COLO668 (cell line): Measurements from ENCODE around the gene ATP4A.

Experiments
- DNase-seq: peaks from one replicate; lab custom pipeline; 2025; ENCODE audit not compliant: unreplicated experiment; lab: John Stamatoyannopoulos, UW

The ATP4A gene

DNA sequence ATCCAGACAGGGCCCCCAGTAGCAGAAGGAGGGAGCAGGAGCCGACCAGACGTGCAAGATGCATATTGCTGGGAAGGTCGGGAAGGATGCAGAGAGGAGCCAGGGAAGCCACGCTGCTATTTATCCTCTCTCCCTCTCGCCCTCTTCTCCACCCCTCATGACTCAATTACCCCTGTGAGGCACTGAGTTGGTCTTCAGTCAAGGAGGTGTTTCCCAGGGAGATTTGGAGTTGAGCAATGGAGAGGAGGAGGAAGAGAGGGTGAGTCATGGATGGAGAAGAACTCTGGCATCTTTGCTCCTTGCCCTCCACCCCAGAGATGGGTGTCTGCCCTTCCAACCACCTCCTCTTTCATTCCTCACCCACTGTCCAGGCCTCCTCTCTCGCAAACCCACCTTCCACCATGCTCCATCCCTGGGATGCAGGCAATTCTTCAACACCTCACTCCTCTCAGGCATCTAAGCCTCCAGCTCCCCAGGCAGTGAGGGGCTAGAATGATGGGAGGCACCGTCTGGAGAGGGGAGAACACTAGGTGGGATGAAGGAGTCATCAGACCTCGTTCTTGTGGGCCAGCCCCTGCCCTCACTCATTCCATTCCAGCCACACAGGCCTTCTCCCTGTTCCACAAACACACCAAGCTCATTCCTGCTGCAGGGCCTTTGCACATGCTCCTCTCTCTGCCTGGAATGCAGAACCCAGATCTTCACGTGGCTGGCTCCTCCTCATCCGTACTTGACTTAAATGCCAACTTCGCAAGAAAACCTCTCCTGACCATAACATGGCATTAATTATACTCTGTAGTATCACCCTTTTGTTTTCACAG is 35.0 kb downstream of the ATP4A start, which contains the start of gene SBSN:
SBSN (minus strand) TSS at position 94 of the 821 bp plus-strand sequence; CDS start at position 64, 30 bp downstream.
- no peak for DNase-seq

DNA sequence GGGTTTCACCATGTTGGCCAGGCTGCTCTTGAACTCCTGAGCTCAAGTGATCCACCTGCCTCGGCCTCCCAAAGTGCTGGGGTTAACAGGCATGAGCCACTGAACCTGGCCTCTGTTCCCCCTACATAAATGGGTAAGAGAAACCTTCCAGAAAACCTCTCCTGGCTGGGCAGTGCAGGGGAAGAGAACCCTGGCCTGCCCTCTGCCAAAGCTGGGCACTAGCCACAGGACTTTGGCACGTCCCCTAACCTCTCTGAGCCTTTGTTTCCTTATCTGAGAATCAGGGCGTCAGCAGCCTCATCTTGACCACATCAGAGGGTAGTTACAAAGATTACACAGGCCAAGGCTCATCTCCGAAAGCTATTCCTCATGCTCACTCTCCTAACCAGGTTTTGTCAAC is 37.6 kb downstream of the ATP4A start:
- DNase-seq = no peak

DNA sequence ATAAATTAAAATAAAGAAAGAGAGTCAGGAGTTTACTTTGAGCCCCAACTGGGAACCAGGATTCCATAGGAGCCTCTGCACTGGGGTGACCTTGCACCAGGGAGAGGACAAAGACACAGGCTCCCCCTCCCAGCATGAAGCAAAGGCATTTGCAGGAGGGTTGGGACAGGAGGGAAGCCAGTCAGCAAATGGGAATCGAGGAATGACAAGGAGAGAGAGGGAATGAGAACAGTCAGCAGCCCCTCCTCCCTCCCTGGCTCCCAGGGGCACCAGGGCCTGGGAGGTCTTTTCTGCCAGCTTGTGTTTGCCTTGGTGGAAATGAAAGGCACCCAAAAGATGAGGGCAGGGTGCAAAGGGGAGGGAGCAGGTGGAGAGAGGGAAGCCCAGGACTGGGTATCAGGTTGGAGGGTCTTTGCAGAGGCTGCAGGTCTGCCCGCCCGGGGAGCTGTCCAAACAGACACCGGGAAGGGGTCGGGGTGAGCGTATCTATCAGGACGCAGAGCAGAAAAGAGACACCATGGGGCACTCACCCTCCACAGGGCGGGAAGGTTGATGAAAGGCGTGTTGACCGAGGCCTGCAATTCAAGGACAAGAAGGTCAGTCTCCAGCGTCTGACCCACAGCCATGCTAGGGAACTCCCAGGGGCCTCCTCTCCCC is 39.1 kb downstream of the ATP4A start:
- DNase-seq = no peak

DNA sequence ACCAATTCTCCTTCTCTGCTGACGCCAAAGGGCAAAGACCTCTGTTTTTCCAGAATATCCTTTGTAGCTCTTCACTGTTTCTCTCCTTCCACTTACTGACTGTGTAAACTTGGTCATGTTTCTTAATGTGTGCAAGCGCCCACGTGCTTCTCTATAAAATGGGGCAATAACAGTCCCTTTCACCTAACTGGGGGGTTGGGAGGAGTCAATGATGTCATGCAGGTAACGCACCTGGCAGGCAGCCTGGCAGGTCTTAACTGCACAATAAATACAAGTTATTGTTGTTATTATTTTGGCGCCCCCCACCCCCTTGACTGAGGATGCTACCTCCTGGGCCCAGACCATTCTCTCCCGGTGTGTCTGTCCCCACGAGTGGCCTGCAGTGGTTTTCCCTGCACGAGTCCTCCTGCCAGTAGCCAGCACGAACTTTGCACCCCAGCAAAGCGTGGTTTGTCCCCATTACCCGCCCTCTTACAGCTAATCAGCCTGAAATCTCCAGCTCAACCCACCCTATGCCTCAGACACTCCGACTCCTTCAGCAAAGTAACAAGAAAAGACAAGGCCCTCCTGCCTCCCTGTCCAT is 40.6 kb downstream of the ATP4A start:
- no peak for DNase-seq

DNA sequence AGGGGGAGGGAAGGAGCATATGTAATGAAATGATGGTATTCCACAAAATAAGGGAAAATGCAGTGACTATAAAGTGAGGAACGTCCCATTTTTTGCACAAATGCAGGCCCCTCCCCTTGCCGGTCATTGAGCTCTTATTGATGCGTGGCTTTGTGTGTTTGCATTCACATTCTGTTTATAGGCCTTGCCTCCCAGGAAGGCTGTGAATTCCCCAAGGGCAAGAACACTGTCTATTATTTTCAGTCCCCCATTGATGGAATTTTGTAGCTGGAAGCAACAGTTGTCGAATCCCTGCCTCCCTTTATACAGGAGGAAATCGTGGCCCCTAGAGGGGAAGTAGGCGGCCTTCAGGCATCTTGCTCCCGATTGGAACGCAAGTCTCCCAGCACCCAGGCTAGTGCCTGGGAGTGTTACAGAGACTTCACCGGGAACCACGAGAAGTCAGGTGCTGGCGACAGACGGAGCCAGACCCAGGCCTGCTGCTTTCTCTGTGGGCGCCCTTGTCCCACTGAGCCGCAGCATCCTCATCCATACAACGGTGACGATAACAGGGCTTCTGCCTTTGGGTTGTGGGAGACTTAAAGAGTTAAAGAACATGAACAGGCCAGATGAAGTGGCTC is 42.2 kb downstream of the ATP4A start:
- peak; percentile 10 for DNase-seq

DNA sequence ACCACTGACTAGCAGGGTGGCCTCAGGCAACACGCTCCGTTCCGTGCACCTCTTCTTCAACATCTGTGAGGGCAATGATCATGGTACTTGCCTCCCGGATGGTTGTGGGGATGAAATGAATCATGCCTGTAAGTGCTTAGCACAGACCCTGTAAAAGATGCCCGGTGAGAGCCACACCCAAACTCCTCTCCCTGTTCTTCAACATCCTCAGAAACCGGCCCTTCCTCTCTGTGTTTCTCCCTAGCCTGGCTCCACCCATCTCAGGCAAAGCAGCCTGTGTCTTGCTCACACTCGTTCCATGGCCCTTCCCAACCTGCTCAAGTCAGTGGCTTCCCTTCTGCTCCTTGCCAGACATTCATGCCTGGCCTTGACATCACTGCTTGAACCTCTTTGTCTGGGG is 44.2 kb downstream of the ATP4A start:
- DNase-seq = no peak

DNA sequence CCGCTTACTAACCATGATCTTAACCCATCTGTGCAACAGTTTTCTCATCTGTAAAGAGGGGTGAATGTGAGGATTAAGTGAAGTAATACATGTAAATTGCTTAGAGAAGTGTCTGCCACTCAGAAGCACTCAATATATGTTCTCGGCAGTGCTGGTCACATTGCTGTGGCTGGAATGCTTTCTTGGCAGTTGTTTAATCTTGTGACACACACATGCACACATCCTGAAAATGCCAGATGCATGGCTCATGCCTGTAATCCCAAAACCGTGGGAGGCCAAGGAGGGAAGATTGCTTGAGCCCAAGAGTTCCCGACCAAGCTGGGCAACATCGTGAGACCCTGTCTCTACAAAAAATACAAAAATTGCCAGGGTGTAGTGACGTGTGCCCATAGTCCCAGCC is 45.1 kb downstream of the ATP4A start:
- no peak for DNase-seq

DNA sequence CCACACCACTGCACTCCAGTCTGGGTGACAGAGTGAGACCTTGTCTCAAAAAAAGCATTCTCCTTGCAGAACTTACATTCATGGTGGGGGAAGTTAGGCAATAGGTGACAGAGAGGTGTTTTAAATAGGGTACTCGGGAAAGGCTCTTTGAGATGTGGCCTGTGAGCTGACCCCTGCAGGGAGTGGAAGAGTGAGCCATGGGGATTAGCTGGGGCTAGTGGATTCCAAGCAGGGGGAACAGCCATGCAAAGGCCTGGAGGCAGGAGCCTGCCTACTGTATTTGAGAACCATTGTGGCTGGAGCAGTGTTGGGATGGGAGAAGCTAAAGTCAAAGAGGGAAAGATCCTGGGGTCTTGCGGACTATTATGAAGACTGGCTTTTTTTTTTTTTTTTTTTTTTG is 46.1 kb downstream of the ATP4A start:
- no peak for DNase-seq

DNA sequence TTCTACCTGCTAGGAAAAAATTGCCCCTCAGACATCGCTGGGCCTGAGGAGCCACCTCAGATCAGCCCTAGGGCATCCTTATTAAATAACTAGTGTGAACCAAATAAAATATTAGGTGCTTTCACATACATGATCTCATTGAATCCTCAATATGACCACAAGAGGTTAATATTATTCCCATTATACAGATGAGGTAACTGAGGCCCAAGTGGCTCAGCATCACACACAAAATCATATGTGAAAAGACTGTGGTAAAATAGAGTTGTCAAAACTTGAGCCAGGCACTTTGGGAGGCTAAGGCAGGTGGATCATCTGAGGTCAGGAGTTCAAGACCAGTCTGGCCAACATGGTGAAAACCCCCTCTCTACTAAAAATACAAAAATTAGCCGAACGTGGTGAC is 47.1 kb downstream of the ATP4A start:
- DNase-seq = no peak

DNA sequence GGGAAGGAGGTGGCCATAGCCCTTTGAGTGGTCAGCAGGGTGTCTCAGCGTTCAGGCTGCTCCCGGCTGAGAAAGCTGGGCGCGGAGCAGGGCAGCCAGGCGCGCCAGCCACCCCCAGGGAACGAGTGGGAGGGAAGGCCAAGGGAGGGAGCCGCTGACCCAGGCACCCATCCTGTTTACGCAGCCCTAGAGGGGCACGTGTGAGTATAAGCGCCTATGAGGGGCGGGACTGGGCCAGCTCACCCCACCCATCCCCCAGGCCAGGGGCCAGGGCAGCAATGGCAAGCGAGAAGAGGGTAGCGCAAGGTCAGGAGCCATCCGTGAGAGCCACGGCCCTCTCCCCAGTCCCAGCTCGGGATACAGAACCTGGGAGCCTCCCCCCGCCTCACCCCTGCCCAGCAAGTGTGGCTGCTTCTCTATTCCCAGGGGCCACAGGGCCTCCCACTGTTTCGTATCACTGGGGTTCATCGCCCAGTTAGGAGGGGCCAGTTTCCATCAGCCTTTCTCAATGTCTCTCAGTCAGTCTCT is 49.1 kb downstream of the ATP4A start:
- peak; percentile 23 for DNase-seq

DNA sequence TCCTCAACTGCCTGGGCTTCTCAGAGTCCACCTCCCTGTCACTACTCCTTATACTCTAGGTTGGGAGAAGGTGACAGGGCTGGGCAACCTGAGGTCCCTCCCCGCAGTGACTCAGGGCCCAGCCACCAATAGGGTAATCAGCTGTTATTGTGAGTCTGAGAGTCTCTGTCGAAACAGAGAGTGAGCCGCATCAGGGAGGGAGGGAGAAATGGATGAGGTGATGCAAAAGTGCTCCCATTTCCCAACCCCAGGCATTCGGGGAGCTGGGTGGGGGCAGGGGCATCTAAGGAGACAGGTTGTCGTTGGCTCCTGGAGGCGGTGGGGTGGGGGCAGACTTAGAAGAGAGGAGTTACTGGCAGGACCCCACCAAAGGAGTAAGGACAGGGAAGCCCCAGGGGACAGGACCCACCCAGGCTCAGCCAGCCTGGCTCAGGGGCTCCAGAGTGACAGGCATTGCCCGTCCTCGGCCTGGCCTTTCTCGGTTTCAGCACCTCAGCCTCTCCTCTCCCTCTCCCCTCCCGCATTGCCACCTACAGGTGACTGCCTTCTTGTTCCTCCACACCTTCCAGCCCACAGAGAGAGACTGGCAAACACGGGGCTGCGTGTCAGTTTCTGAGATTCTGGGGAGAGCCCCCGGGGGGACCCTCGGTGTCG is 49.7 kb downstream of the ATP4A start, which contains the start of gene DMKN:
DMKN (minus strand) TSS at position 22 of the 654 bp plus-strand sequence. CDS start 174 bp downstream, outside the sequence.
- peak; percentile 23 for DNase-seq

DNA sequence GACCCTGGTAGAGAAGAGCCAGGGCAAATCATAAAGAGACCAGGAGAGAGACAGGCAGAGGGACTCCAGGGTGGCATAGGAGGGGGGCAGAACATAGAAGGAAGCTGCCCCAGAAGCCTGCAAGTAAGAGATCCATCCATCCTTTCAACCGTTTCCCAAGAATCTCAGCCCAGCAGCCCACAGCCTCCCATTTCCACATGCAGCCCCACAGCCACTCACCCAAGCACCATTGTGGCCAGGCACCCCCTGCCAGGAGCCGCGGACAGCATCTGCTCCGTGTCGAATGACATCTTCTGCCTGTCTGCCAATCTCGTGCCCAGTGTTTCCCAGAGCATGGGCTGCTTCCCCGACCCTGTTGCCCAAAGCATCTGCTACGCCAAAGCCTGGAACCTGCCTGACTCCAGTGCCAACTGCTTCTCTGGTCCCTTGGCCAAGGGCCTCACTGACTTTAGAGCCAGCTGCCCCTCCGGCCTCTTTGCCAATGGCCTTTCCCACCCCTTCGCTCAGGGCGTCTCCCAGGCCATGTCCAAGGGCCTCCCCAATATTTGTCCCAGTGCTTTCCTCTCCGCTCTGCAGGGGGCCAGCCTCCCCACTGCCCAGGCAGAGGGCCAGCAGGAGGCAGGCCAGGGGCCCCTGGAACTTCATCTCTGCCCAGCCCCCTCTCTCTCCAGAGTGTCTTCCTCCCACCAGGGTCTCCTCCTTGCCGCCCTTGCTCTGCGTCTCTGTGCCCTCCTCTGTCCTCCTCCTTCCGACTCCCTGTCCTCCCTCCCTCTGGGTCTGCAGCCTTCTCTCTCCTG is 50.4 kb downstream of the ATP4A start:
- no peak for DNase-seq

DNA sequence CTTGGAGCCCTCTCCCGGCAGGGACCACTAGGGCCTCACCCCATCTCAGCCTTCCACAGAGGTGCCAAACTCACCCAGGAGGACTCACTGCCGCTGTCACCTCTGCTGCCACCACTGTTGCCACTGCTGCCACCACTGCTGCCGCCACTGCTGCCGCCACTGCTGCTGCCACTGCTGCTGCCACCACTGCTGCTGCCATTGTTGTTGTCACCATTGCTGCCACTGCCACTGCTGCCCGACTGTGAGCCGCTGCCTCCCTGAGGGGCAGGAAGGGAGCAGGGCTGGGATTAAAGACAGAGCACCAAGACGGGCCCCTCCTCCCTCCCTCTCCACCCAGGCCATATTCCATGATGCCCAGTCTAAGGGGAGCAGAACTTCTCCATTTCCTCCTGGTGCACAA is 52.1 kb downstream of the ATP4A start:
- DNase-seq = no peak

DNA sequence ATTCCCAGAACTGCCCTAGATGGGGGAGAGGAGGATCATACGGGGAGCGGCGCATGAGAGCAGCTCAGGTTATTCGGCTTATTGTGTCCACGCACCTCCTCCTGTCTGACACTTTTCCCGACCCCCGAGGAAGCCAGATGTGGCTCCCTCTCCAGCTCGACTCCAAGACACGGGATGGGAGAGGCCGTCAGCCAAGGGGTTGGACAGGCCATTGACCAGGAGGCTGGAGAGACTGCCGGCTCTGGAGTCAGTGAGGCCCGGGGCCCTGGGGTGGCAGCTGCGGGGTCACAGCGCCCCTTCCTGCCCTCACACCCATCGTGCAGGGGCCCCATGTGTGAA is 52.9 kb downstream of the ATP4A start:
- DNase-seq = no peak

DNA sequence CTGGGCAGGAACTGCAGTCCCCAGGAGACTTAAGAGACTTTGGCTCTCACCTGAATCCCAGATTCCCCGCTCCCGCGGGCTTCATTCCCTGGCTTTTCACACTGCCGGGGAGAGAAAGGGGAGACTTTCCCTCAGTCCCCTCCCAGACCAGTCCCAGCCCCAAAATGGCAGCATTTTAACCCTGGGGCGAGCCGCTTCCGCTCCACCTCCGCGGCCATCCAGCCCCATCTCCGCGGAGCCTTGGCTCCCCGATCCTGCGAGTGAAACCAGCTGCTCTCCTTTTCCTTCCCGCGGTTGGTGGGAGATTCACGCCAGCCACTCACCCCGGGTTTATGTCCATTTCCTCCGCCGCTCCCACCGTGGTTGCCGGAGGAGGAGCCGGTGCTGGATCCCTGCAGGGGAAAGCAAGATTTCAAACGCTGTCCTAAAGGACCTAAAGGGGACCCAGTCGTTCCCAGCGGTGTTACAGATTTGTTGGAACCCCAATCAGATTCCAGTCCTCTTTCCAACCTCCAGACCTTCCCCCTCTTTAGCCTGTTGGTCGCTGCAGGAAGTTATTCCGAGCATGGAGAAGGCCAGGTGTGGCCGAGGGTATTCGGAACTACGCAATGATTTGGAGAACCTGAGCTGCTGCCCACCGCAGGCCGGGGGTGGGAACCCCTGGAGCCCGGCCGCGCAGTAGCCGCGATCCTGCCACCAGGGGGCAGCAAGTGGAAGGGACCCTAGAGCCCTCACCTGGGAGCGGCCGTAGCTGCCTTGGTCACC is 53.4 kb downstream of the ATP4A start:
- peak; percentile 89 for DNase-seq

DNA sequence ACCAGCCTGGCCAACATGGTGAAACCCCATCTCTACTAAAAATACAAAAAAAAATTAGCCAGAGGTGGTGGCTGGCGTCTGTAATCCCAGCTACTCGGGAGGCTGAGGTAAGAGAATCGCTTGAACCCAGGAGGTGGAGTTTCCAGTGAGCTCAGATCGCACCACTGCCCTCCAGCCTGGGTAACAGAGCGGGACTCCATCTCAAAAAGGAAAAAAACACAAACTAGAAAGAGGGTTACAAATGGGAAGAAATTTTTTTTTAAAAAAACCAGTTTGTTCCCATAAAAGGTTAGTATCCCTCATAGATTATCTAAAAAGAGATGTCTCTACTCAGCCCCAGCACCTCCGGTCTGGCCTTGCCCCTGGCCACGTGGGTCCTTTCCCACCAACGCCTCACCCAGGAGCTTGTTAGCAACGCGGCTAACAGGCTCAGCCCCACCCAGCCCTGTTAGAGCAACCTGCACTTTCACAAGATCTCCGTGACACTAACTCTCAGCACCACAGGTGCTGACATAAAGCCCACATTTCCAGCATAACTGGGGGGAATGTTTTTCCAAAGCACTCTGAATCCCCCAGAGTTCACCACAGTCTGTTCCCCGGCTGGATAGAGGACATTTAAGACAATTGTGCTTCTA is 54.3 kb downstream of the ATP4A start:
- peak; percentile 68 for DNase-seq

DNA sequence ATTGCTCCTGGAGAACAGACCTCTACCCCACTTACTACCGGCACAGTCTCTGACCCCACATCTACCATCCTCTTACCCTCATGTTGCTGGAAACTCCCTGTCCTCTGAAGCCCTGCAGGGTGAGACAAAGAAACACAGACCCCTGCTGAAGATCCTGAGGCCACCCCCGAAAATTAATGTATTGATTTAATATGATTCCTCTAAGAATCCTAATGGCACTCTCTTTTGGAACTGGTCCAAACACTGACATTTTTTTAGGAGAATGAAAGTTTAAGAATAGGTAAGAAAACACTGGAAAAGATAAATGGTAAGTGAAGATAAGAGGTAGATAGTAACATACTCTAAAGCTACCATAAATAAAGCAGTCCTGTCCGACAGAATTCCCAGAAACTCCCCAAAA is 55.3 kb downstream of the ATP4A start:
- DNase-seq = no peak

DNA sequence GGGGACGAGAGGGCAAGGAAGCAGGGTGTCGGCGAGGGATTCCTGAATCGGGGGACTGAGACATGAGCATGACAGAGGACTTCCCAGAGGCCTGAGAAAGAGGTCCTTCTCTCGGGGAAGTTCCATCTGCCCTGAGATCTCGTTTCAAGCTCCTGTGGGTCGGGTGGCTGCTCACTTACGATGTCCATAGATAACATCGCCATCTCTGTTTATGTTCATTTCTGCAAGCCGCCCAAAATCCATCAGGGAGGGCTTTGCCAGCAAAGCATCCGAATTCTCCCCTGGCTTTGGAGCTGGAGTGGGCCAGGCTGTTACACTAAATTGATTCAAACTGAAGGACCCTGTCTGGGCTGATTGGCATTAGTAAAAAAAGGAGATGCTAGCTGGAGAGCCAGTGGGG is 55.9 kb downstream of the ATP4A start:
- no peak for DNase-seq

DNA sequence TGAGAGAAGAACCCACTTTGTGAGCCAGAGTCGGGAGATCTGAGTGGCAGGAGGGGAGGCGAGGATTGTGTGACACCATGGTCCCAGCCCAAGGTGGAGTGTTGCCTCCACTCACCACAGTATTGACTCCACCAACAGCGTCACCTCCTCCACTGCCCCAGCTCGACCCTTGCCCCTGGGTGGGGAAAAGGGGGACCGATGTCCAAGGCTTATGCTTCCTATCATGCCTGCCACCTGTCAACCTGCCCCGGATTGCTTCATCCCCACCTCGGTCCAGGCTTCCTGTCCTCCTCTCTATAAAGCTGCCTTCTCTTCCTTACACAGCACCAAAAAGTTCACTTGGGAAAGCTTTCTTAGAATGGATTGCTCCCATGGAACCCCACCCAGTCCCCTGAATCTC is 57.4 kb downstream of the ATP4A start:
- DNase-seq = no peak
